Esophagus squamous epithelium (tissue), 5 donors: ENCODE measurements around the gene TBC1D2. TPM values are rescaled to one million over a fixed set of nuclear protein-coding genes. Genes with fewer than 3 reads are reported as not detected.

Source experiments
- DNase-seq: peaks from one replicate; lab custom pipeline; 2025; lab: John Stamatoyannopoulos, UW
- H3K27ac ChIP-seq, 4 donors: fragments of 200-600 bp; sonication (generic); one replicate each; pipeline ENCODE4 v1.5.1; 2016 to 2019; ENCODE audit warnings: mild to moderate bottlenecking in 1 of 4
- H3K27me3 ChIP-seq, 4 donors: fragments of 200-600 bp; sonication (generic); 1 replicate in 3 of 4; 2 replicates in 1 of 4; pipeline versions ENCODE4 v1.5.1 to v1.6.0; 2017 to 2021; ENCODE audit warnings: antibody characterized with exemption in 1 of 4
- H3K36me3 ChIP-seq, 3 donors: fragments of 200-600 bp; sonication (generic); one replicate each; pipeline ENCODE4 v1.5.1; 2016 to 2019
- H3K4me1 ChIP-seq, 3 donors: fragments of 200-600 bp; sonication (generic); one replicate each; pipeline ENCODE4 v1.5.1; 2017 to 2019
- H3K4me3 ChIP-seq, 4 donors: fragments of 200-600 bp; sonication (generic); 1 replicate in 3 of 4; 2 replicates in 1 of 4; pipeline ENCODE4 v1.5.1; 2016 to 2019; ENCODE audit warnings: mild to moderate bottlenecking in 2 of 4, moderate library complexity in 1 of 4
- H3K9me3 ChIP-seq, 3 donors: fragments of 200-600 bp; sonication (generic); one replicate each; pipeline ENCODE4 v1.5.1; 2016 to 2019
- POLR2A ChIP-seq, 4 donors: fragments of 450-650 bp; IDR thresholded peaks; one replicate each; pipeline ENCODE4 v1.6.1; 2017; ENCODE audit warnings: antibody characterized with exemption in 4 of 4, mild to moderate bottlenecking in 4 of 4, moderate library complexity in 3 of 4
- WGBS, 2 donors: methylation state at CpG; one replicate each; pipeline ENCODE4 v1.1.5; 2018; 5-methylcytosine and 5-hydroxymethylcytosine counted together
- intact Hi-C: fragments of 100-400 bp; cut with DNase I; formaldehyde crosslinking; loops from one replicate; pipeline ENCODE4 v1.15.0; 2022
- total RNA-seq, 4 donors: library from RNA; depleted of rRNA; stranded (reverse); fragments of >200 nt; gene quantifications; one replicate each; pipeline ENCODE4 v1.1.0, GENCODE V29; 2016
- TF ChIP-seq, protein P1 (sequence below), 6 experiments: fragments of 450-650 bp in 4 of 6; fragments of 200-600 bp in 2 of 6; sonication (generic) in 2 of 6; IDR thresholded peaks; one replicate each; pipeline ENCODE4 v1.5.1; 2016 to 2019; ENCODE audit warnings: antibody characterized with exemption in 6 of 6, mild to moderate bottlenecking in 4 of 6, moderate library complexity in 4 of 6
- donor health status: DM: yes; HTN: yes; CAD: no.

The TBC1D2 gene
- total RNA-seq, 4 donors from 2014 or later: 39.3 to 52.9 (median 49.0) TPM

DNA sequence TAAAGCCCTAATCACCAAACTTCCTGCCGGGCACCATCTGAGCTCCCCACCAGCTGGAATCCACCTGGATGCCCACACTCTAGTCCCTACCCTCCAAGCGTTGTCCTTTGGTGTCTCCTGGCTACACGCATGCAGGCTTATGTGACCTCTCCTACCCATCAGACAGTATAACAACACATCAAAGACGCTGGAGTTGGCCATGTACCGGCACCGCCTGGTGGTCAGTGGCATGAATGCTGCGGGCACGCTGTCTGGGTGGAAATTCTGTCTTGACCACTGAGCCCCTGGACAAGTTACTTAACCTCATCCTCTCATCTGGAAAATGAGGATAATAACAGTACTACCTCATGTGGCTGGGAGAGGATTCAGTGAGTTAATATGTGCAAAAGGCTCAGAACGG lies 39.6 kb downstream of the TBC1D2 start:
- Histone ChIP-seq H3K9me3 (no peaks in the 10 kb centered on the region), H3K36me3 (peaks cover 8 to 95% (median 24%) of the 10 kb centered on the region in 3 donors), H3K4me3 (no peak overlapping the region), H3K4me1 (peaks cover 0 to 47% (median 3%) of the 10 kb centered on the region in 3 donors), H3K27me3 (no peaks in the 10 kb centered on the region), H3K27ac (peak overlapping the region; percentile 32 to 69 (median 56))
- intact Hi-C loops: no loop called here
- WGBS, 2 donors: 80 to 88% methylated on average over 8 of the region's 9 CpGs
- no peak for DNase-seq
- no peak for TF ChIP-seq POLR2A (IDR thresholded peaks at IDR 0.05)
- TF ChIP-seq, protein P1, sequence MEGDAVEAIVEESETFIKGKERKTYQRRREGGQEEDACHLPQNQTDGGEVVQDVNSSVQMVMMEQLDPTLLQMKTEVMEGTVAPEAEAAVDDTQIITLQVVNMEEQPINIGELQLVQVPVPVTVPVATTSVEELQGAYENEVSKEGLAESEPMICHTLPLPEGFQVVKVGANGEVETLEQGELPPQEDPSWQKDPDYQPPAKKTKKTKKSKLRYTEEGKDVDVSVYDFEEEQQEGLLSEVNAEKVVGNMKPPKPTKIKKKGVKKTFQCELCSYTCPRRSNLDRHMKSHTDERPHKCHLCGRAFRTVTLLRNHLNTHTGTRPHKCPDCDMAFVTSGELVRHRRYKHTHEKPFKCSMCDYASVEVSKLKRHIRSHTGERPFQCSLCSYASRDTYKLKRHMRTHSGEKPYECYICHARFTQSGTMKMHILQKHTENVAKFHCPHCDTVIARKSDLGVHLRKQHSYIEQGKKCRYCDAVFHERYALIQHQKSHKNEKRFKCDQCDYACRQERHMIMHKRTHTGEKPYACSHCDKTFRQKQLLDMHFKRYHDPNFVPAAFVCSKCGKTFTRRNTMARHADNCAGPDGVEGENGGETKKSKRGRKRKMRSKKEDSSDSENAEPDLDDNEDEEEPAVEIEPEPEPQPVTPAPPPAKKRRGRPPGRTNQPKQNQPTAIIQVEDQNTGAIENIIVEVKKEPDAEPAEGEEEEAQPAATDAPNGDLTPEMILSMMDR (IDR thresholded peaks at IDR 0.05): peak in 2 of 6 experiments; percentile 10 to 29

GRCh38 chr9:98215271-98215670 lies 40.2 kb downstream of the TBC1D2 start:
- DNase-seq: no peak
- Histone ChIP-seq H3K27me3 (no peaks in the 10 kb centered on the region), H3K9me3 (no peaks in the 10 kb centered on the region), H3K4me1 (peaks cover 0 to 52% (median 3%) of the 10 kb centered on the region in 3 donors), H3K36me3 (peaks cover 4 to 95% (median 29%) of the 10 kb centered on the region in 3 donors), H3K27ac (peak overlapping the region; percentile 32 to 69 (median 56)), H3K4me3 (no peak overlapping the region)
- TF ChIP-seq, protein P1 (IDR thresholded peaks at IDR 0.05): no peak
- no peak for TF ChIP-seq POLR2A (IDR thresholded peaks at IDR 0.05)
- 50 to 56% methylated on average over 5 of the region's 5 CpGs for WGBS, 2 donors
- intact Hi-C loops: no loop called here

GRCh38 chr9:98214811-98215210 lies 40.6 kb downstream of the TBC1D2 start:
- no peaks in the 10 kb centered on the region for H3K9me3 ChIP-seq
- TF ChIP-seq, protein P1 (IDR thresholded peaks at IDR 0.05): no peak
- TF ChIP-seq POLR2A (IDR thresholded peaks at IDR 0.05): no peak
- H3K27ac ChIP-seq: peak overlapping the region in 3 of 4 donors; percentile 28 to 69 (median 64)
- WGBS, 2 donors: 46 to 57% methylated on average over 5 to 6 of the region's 6 CpGs
- H3K4me1 ChIP-seq: peaks cover 0 to 54% (median 3%) of the 10 kb centered on the region in 3 donors
- intact Hi-C loops: no loop called here
- H3K4me3 ChIP-seq: no peak overlapping the region
- peaks cover 4 to 94% (median 30%) of the 10 kb centered on the region in 3 donors for H3K36me3 ChIP-seq
- DNase-seq: no peak
- H3K27me3 ChIP-seq: no peaks in the 10 kb centered on the region

GRCh38 chr9:98211260-98211659 lies 44.2 kb downstream of the TBC1D2 start:
- H3K4me3 ChIP-seq: no peak overlapping the region
- TF ChIP-seq, protein P1 (IDR thresholded peaks at IDR 0.05): no peak
- no peak for TF ChIP-seq POLR2A (IDR thresholded peaks at IDR 0.05)
- intact Hi-C loops: no loop called here
- H3K27ac ChIP-seq: peak overlapping the region in 2 of 4 donors; percentile 57 to 62
- H3K36me3 ChIP-seq: peaks cover 10 to 87% (median 40%) of the 10 kb centered on the region in 3 donors
- no peak for DNase-seq
- WGBS, 2 donors: 96 to 97% methylated on average over 2 to 3 of the region's 3 CpGs
- H3K27me3 ChIP-seq: no peaks in the 10 kb centered on the region
- peaks cover 3 to 62% (median 4%) of the 10 kb centered on the region in 3 donors for H3K4me1 ChIP-seq
- H3K9me3 ChIP-seq: no peaks in the 10 kb centered on the region

DNA sequence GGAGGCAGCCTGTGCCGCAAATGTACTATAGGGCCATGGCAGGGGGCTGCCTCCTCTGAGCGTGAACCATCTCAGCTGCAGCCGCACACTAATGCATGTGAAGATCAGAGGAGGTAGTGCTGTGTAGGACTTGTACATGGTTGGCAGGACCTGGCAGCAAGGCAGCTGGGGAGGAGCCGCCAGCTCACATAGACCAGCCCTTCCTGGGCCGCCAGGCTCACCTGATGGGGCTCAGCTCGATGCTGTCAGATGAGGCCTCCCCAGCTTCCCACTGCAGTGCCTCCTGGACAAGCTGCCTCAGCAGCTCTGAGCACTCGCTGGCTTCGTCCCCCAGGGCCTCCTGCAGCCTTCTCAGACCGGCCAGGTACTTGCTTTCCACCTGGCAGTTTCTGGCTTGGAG lies 45.0 kb downstream of the TBC1D2 start:
- TF ChIP-seq POLR2A (IDR thresholded peaks at IDR 0.05): no peak
- TF ChIP-seq, protein P1 (IDR thresholded peaks at IDR 0.05): no peak
- no peak for DNase-seq
- H3K4me3 ChIP-seq: no peak overlapping the region
- no peaks in the 10 kb centered on the region for H3K9me3 ChIP-seq
- intact Hi-C loops: no loop called here
- no peaks in the 10 kb centered on the region for H3K27me3 ChIP-seq
- H3K27ac ChIP-seq: peak overlapping the region in 2 of 4 donors; percentile 57 to 62
- H3K36me3 ChIP-seq: peaks cover 10 to 78% (median 40%) of the 10 kb centered on the region in 3 donors
- 66 to 100% methylated on average over 1 to 5 of the region's 9 CpGs for WGBS, 2 donors
- H3K4me1 ChIP-seq: peaks cover 3 to 62% (median 9%) of the 10 kb centered on the region in 3 donors
